WTC11 (cell line): ENCODE data around the gene GPATCH2L. TPM values are rescaled to one million over a fixed set of nuclear protein-coding genes. Genes with fewer than 3 reads are reported as not detected.

Experiments
- ATAC-seq: fragments of 200-7000 bp; cut with Tn5 transposase; 2 replicates; pipeline ENCODE4 v1.10.0; 2021; ENCODE audit warnings: mild to moderate bottlenecking, moderate library complexity
- CTCF ChIA-PET: fragments of 300-600 bp; sonication (Branson Sonifier 250); formaldehyde crosslinking; loops from one replicate; lab custom pipeline; 2021; ENCODE audit warnings: antibody characterized with exemption; lab: Charles Lee
- POLR2A ChIA-PET: fragments of 350-600 bp; sonication (Branson Sonifier 250); formaldehyde crosslinking; loops from one replicate; lab custom pipeline; 2021; ENCODE audit warnings: antibody characterized with exemption; lab: Charles Lee
- DNase-seq: peaks from one replicate; pipeline ENCODE4 v3.0.0; 2021; ENCODE audit warnings: low spot score
- H3K27ac Mint-ChIP-seq: 2 replicates; pipeline ENCODE4 v1.8.0; 2021; ENCODE audit warnings: mixed read lengths
- H3K27me3 Mint-ChIP-seq: 2 replicates; pipeline ENCODE4 v1.8.0; 2021; ENCODE audit warnings: low read depth, mild to moderate bottlenecking, moderate library complexity, mixed read lengths
- H3K36me3 Mint-ChIP-seq: 2 replicates; pipeline ENCODE4 v1.8.0; 2021; ENCODE audit warnings: mixed read lengths
- H3K4me1 Mint-ChIP-seq: 2 replicates; pipeline ENCODE4 v1.8.0; 2022; ENCODE audit warnings: mixed read lengths
- H3K4me3 Mint-ChIP-seq: 2 replicates; pipeline ENCODE4 v1.8.0; 2021; ENCODE audit warnings: mild to moderate bottlenecking, moderate library complexity, mixed read lengths
- H3K9me3 Mint-ChIP-seq: 2 replicates; pipeline ENCODE4 v1.8.0; 2021; ENCODE audit warnings: mixed read lengths
- ATF3 ChIP-seq: sonication (generic); formaldehyde crosslinking; conservative IDR thresholded peaks from 2 replicates; pipeline ENCODE4 v1.8.1; 2022; ENCODE audit warnings: mild to moderate bottlenecking, missing genetic modification reagents
- CREM ChIP-seq: sonication (generic); formaldehyde crosslinking; IDR thresholded peaks from 2 replicates; pipeline ENCODE4 v1.8.1; 2022; ENCODE audit warnings: mild to moderate bottlenecking, missing genetic modification reagents, moderate library complexity
- E2F4 ChIP-seq: sonication (generic); formaldehyde crosslinking; IDR thresholded peaks from 2 replicates; pipeline ENCODE4 v1.8.1; 2022; ENCODE audit warnings: low read depth, mild to moderate bottlenecking, moderate library complexity, missing genetic modification reagents, borderline replicate concordance
- EMX1 ChIP-seq: fragments of 250-450 bp; sonication (Bioruptor Pico); IDR thresholded peaks from 2 replicates; pipeline ENCODE4 v1.8.0; 2021; ENCODE audit warnings: mild to moderate bottlenecking
- GABPB1 ChIP-seq: sonication (generic); formaldehyde crosslinking; IDR thresholded peaks from 2 replicates; pipeline ENCODE4 v1.8.1; 2023; ENCODE audit warnings: mild to moderate bottlenecking, missing genetic modification reagents
- GTF2I ChIP-seq: fragments of 250-450 bp; sonication (Bioruptor Pico); conservative IDR thresholded peaks from 2 replicates; pipeline ENCODE4 v1.4.0; 2021; ENCODE audit warnings: mild to moderate bottlenecking
- JAZF1 ChIP-seq: fragments of 250-450 bp; sonication (Bioruptor Pico); IDR thresholded peaks from 2 replicates; pipeline ENCODE4 v1.9.0; 2021; ENCODE audit warnings: moderate library complexity, mild to moderate bottlenecking, inconsistent platforms
- NR1H2 ChIP-seq: sonication (generic); formaldehyde crosslinking; IDR thresholded peaks from 2 replicates; pipeline ENCODE4 v1.9.0; 2021; ENCODE audit warnings: mild to moderate bottlenecking, moderate library complexity, missing genetic modification reagents
- PREB ChIP-seq: sonication (generic); formaldehyde crosslinking; IDR thresholded peaks from 2 replicates; pipeline ENCODE4 v1.8.1; 2022; ENCODE audit warnings: mild to moderate bottlenecking, missing genetic modification reagents, moderate library complexity, borderline replicate concordance
- TP53 ChIP-seq: sonication (generic); formaldehyde crosslinking; IDR thresholded peaks from 2 replicates; pipeline ENCODE4 v1.8.1; 2023; ENCODE audit warnings: mild to moderate bottlenecking, missing genetic modification reagents
- ZNF121 ChIP-seq: sonication (generic); formaldehyde crosslinking; IDR thresholded peaks from 2 replicates; pipeline ENCODE4 v1.8.0; 2023; ENCODE audit warnings: missing genetic modification reagents
- ZNF671 ChIP-seq: fragments of 250-450 bp; sonication (Bioruptor Pico); IDR thresholded peaks from 2 replicates; pipeline ENCODE4 v1.8.0; 2021; ENCODE audit warnings: mild to moderate bottlenecking
- total RNA-seq: library from RNA; stranded (reverse); gene quantifications from 3 replicates; pipeline ENCODE4 v1.2.3, GENCODE V29; 2021
- TF ChIP-seq, protein P1 (sequence below): sonication (generic); formaldehyde crosslinking; IDR thresholded peaks from 2 replicates; pipeline ENCODE4 v1.8.1; 2023; ENCODE audit warnings: mild to moderate bottlenecking, missing genetic modification reagents, borderline replicate concordance
- TF ChIP-seq, protein P2 (sequence below): sonication (generic); formaldehyde crosslinking; IDR thresholded peaks from 2 replicates; pipeline ENCODE4 v1.8.1; 2023; ENCODE audit warnings: mild to moderate bottlenecking, missing genetic modification reagents
- TF ChIP-seq, protein P3 (sequence below): sonication (generic); formaldehyde crosslinking; IDR thresholded peaks from 2 replicates; pipeline ENCODE4 v1.8.1; 2023; ENCODE audit warnings: mild to moderate bottlenecking, missing genetic modification reagents, moderate library complexity
- TF ChIP-seq, protein P4 (sequence below): fragments of 250-450 bp; sonication (Bioruptor Pico); IDR thresholded peaks from 2 replicates; pipeline ENCODE4 v1.9.0; 2021; ENCODE audit warnings: mild to moderate bottlenecking
- TF ChIP-seq, protein P5 (sequence below): fragments of 250-450 bp; sonication (Bioruptor Pico); IDR thresholded peaks from 2 replicates; pipeline ENCODE4 v1.9.0; 2021; ENCODE audit warnings: moderate library complexity, mild to moderate bottlenecking, inconsistent platforms, borderline replicate concordance
- TF ChIP-seq, protein P6 (sequence below): fragments of 200-600 bp; IDR thresholded peaks from 2 replicates; pipeline ENCODE4 v1.8.0; 2022; ENCODE audit warnings: antibody characterized with exemption

GPATCH2L gene
- total RNA-seq, 1 experiment from 2014 or later: 67.2 TPM

DNA sequence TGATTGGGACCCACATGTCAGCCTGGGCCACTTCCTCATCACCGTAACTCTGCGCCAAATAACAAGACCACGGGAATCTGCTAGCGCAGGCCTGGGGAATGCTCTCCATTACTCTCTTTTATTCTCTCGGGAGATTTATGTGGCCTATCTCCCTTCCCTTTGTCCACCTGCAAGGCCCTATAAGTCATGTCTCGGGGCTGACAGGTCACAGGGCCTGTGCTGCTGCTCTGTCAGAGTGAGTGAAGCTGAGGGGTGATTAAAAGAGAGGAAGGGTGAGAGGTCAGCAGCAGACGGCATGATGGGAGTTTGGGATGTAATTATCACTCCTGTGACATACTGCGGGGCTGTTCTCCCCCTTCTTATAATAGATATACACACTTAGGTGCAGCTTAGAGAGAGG lies 26.2 kb upstream of the GPATCH2L start (continued):
- TF ChIP-seq, protein P1, sequence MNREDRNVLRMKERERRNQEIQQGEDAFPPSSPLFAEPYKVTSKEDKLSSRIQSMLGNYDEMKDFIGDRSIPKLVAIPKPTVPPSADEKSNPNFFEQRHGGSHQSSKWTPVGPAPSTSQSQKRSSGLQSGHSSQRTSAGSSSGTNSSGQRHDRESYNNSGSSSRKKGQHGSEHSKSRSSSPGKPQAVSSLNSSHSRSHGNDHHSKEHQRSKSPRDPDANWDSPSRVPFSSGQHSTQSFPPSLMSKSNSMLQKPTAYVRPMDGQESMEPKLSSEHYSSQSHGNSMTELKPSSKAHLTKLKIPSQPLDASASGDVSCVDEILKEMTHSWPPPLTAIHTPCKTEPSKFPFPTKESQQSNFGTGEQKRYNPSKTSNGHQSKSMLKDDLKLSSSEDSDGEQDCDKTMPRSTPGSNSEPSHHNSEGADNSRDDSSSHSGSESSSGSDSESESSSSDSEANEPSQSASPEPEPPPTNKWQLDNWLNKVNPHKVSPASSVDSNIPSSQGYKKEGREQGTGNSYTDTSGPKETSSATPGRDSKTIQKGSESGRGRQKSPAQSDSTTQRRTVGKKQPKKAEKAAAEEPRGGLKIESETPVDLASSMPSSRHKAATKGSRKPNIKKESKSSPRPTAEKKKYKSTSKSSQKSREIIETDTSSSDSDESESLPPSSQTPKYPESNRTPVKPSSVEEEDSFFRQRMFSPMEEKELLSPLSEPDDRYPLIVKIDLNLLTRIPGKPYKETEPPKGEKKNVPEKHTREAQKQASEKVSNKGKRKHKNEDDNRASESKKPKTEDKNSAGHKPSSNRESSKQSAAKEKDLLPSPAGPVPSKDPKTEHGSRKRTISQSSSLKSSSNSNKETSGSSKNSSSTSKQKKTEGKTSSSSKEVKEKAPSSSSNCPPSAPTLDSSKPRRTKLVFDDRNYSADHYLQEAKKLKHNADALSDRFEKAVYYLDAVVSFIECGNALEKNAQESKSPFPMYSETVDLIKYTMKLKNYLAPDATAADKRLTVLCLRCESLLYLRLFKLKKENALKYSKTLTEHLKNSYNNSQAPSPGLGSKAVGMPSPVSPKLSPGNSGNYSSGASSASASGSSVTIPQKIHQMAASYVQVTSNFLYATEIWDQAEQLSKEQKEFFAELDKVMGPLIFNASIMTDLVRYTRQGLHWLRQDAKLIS (CRISPR knock-in tag): no peak
- TF ChIP-seq GTF2I (no peak), JAZF1 (CRISPR knock-in tag) (no peak), ZNF671 (CRISPR knock-in tag) (no peak), ZNF121 (CRISPR knock-in tag) (no peak), PREB (CRISPR knock-in tag) (no peak), NR1H2 (CRISPR knock-in tag) (no peak), TP53 (CRISPR knock-in tag) (no peak), CREM (CRISPR knock-in tag) (no peak), E2F4 (CRISPR knock-in tag) (no peak)
- TF ChIP-seq, protein P2, sequence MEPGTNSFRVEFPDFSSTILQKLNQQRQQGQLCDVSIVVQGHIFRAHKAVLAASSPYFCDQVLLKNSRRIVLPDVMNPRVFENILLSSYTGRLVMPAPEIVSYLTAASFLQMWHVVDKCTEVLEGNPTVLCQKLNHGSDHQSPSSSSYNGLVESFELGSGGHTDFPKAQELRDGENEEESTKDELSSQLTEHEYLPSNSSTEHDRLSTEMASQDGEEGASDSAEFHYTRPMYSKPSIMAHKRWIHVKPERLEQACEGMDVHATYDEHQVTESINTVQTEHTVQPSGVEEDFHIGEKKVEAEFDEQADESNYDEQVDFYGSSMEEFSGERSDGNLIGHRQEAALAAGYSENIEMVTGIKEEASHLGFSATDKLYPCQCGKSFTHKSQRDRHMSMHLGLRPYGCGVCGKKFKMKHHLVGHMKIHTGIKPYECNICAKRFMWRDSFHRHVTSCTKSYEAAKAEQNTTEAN: no peak
- TF ChIP-seq, protein P3, sequence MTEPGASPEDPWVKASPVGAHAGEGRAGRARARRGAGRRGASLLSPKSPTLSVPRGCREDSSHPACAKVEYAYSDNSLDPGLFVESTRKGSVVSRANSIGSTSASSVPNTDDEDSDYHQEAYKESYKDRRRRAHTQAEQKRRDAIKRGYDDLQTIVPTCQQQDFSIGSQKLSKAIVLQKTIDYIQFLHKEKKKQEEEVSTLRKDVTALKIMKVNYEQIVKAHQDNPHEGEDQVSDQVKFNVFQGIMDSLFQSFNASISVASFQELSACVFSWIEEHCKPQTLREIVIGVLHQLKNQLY: no peak
- TF ChIP-seq, protein P4, sequence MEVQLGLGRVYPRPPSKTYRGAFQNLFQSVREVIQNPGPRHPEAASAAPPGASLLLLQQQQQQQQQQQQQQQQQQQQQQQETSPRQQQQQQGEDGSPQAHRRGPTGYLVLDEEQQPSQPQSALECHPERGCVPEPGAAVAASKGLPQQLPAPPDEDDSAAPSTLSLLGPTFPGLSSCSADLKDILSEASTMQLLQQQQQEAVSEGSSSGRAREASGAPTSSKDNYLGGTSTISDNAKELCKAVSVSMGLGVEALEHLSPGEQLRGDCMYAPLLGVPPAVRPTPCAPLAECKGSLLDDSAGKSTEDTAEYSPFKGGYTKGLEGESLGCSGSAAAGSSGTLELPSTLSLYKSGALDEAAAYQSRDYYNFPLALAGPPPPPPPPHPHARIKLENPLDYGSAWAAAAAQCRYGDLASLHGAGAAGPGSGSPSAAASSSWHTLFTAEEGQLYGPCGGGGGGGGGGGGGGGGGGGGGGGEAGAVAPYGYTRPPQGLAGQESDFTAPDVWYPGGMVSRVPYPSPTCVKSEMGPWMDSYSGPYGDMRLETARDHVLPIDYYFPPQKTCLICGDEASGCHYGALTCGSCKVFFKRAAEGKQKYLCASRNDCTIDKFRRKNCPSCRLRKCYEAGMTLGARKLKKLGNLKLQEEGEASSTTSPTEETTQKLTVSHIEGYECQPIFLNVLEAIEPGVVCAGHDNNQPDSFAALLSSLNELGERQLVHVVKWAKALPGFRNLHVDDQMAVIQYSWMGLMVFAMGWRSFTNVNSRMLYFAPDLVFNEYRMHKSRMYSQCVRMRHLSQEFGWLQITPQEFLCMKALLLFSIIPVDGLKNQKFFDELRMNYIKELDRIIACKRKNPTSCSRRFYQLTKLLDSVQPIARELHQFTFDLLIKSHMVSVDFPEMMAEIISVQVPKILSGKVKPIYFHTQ (CRISPR knock-in tag): no peak
- TF ChIP-seq, protein P5, sequence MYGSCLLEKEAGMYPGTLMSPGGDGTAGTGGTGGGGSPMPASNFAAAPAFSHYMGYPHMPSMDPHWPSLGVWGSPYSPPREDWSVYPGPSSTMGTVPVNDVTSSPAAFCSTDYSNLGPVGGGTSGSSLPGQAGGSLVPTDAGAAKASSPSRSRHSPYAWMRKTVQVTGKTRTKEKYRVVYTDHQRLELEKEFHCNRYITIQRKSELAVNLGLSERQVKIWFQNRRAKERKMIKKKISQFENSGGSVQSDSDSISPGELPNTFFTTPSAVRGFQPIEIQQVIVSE (CRISPR knock-in tag): no peak

DNA sequence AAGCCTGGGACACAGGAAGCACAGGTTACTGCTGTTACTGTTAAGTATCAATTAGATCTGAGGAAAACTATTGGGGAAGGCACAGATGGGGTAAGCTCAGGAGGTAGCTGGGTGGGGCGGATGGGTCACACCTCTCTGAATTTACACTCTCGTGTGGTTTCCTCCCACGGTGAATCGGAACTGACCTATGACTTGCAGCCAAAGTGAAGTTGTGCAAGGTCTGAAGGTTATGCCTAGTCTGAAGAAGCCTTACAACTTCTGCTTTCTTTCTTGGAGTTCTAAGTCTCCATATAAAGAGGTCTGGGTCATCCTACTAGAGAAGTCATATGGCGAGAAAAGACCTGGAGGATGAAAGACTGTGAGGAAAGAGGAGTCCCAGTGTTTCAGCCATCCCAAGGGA lies 25.6 kb upstream of the GPATCH2L start:
- ChIA-PET CTCF (no interaction called here), POLR2A (no interaction called here)
- no peaks in the 10 kb centered on the region for H3K36me3 Mint-ChIP-seq
- no peak overlapping the region for H3K4me3 Mint-ChIP-seq
- no peak overlapping the region for H3K27ac Mint-ChIP-seq
- peaks cover 12% of the 10 kb centered on the region for H3K9me3 Mint-ChIP-seq
- H3K27me3 Mint-ChIP-seq: peaks cover 13% of the 10 kb centered on the region
- peaks cover 22% of the 10 kb centered on the region for H3K4me1 Mint-ChIP-seq
- TF ChIP-seq PREB (CRISPR knock-in tag): no peak
- TF ChIP-seq GABPB1 (CRISPR knock-in tag): no peak
- no peak for TF ChIP-seq ATF3 (CRISPR knock-in tag)
- no peak for TF ChIP-seq EMX1 (CRISPR knock-in tag)
- TF ChIP-seq, protein P6, sequence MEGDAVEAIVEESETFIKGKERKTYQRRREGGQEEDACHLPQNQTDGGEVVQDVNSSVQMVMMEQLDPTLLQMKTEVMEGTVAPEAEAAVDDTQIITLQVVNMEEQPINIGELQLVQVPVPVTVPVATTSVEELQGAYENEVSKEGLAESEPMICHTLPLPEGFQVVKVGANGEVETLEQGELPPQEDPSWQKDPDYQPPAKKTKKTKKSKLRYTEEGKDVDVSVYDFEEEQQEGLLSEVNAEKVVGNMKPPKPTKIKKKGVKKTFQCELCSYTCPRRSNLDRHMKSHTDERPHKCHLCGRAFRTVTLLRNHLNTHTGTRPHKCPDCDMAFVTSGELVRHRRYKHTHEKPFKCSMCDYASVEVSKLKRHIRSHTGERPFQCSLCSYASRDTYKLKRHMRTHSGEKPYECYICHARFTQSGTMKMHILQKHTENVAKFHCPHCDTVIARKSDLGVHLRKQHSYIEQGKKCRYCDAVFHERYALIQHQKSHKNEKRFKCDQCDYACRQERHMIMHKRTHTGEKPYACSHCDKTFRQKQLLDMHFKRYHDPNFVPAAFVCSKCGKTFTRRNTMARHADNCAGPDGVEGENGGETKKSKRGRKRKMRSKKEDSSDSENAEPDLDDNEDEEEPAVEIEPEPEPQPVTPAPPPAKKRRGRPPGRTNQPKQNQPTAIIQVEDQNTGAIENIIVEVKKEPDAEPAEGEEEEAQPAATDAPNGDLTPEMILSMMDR: no peak
- no peak for TF ChIP-seq E2F4 (CRISPR knock-in tag)
- DNase-seq (no peak), ATAC-seq (no peak)
